ENCODE data around the gene PRKCE.

PRKCE gene

GRCh38 chr2:45622336-45623075, 29.0 kb upstream of the PRKCE start:
- Mint-ChIP-seq H3K4me1 (ENCODE audit: low read depth) (no peaks in the 10 kb centered on the region), H3K36me3 (no peaks in the 10 kb centered on the region), H3K9me3 (ENCODE audit: low read depth) (no peaks in the 10 kb centered on the region), H3K27ac (no peak overlapping the region), H3K27me3 (peaks cover 7% of the 10 kb centered on the region), H3K4me3 (no peak overlapping the region)

GRCh38 chr2:45623098-45623497, 28.4 kb upstream of the PRKCE start:
- no peak overlapping the region for H3K27ac Mint-ChIP-seq

GRCh38 chr2:45625824-45626223, 25.7 kb upstream of the PRKCE start:
- Mint-ChIP-seq H3K4me1 (ENCODE audit: low read depth) (no peaks in the 10 kb centered on the region), H3K27me3 (peaks cover 10% of the 10 kb centered on the region), H3K4me3 (no peak overlapping the region), H3K36me3 (no peaks in the 10 kb centered on the region), H3K9me3 (ENCODE audit: low read depth) (peaks cover 3% of the 10 kb centered on the region), H3K27ac (no peak overlapping the region)

More at GRCh38 chr2:45623098-45623497, 28.4 kb upstream of the PRKCE start:
- peaks cover 7% of the 10 kb centered on the region for H3K27me3 Mint-ChIP-seq
- H3K4me3 Mint-ChIP-seq: no peak overlapping the region
- H3K4me1 Mint-ChIP-seq (ENCODE audit: low read depth): no peaks in the 10 kb centered on the region
- no peaks in the 10 kb centered on the region for H3K36me3 Mint-ChIP-seq
- H3K9me3 Mint-ChIP-seq (ENCODE audit: low read depth): no peaks in the 10 kb centered on the region

- H3K27me3 Mint-ChIP-seq: peaks cover 9% of the 10 kb centered on the region
- no peak overlapping the region for H3K4me3 Mint-ChIP-seq
- peaks cover 3% of the 10 kb centered on the region for H3K9me3 Mint-ChIP-seq (ENCODE audit: low read depth)
- no peak overlapping the region for H3K27ac Mint-ChIP-seq
- H3K36me3 Mint-ChIP-seq: no peaks in the 10 kb centered on the region
- H3K4me1 Mint-ChIP-seq (ENCODE audit: low read depth): no peaks in the 10 kb centered on the region
Measured at GRCh38 chr2:45626387-45627221, 24.9 kb upstream of the PRKCE start.

- Mint-ChIP-seq H3K4me3 (no peak overlapping the region), H3K4me1 (ENCODE audit: low read depth) (no peaks in the 10 kb centered on the region), H3K9me3 (ENCODE audit: low read depth) (peaks cover 3% of the 10 kb centered on the region), H3K27me3 (peaks cover 7% of the 10 kb centered on the region), H3K36me3 (no peaks in the 10 kb centered on the region), H3K27ac (no peak overlapping the region)
Measured at GRCh38 chr2:45627911-45628310, 23.6 kb upstream of the PRKCE start.

- Mint-ChIP-seq H3K4me1 (ENCODE audit: low read depth) (no peaks in the 10 kb centered on the region), H3K36me3 (no peaks in the 10 kb centered on the region), H3K4me3 (no peak overlapping the region), H3K27ac (no peak overlapping the region), H3K9me3 (ENCODE audit: low read depth) (peaks cover 3% of the 10 kb centered on the region), H3K27me3 (peaks cover 13% of the 10 kb centered on the region)
Measured at GRCh38 chr2:45629971-45630370, 21.5 kb upstream of the PRKCE start.

GRCh38 chr2:45631319-45631718, 20.2 kb upstream of the PRKCE start:
- H3K27ac Mint-ChIP-seq: no peak overlapping the region
- H3K4me1 Mint-ChIP-seq (ENCODE audit: low read depth): no peaks in the 10 kb centered on the region
- H3K27me3 Mint-ChIP-seq: peaks cover 18% of the 10 kb centered on the region
- peaks cover 3% of the 10 kb centered on the region for H3K9me3 Mint-ChIP-seq (ENCODE audit: low read depth)
- no peaks in the 10 kb centered on the region for H3K36me3 Mint-ChIP-seq
- H3K4me3 Mint-ChIP-seq: no peak overlapping the region

GRCh38 chr2:45631955-45632354, 19.5 kb upstream of the PRKCE start:
- Mint-ChIP-seq H3K27me3 (peaks cover 18% of the 10 kb centered on the region), H3K4me1 (ENCODE audit: low read depth) (no peaks in the 10 kb centered on the region), H3K4me3 (no peak overlapping the region), H3K27ac (no peak overlapping the region), H3K9me3 (ENCODE audit: low read depth) (peaks cover 3% of the 10 kb centered on the region), H3K36me3 (no peaks in the 10 kb centered on the region)

GRCh38 chr2:45634223-45634622, 17.3 kb upstream of the PRKCE start:
- H3K4me3 Mint-ChIP-seq: no peak overlapping the region
- no peaks in the 10 kb centered on the region for H3K36me3 Mint-ChIP-seq
- peaks cover 21% of the 10 kb centered on the region for H3K27me3 Mint-ChIP-seq
- no peak overlapping the region for H3K27ac Mint-ChIP-seq
- H3K9me3 Mint-ChIP-seq (ENCODE audit: low read depth): peaks cover 3% of the 10 kb centered on the region
- H3K4me1 Mint-ChIP-seq (ENCODE audit: low read depth): no peaks in the 10 kb centered on the region

- Mint-ChIP-seq H3K36me3 (no peaks in the 10 kb centered on the region), H3K4me1 (ENCODE audit: low read depth) (no peaks in the 10 kb centered on the region), H3K4me3 (no peak overlapping the region), H3K27ac (no peak overlapping the region), H3K27me3 (peaks cover 14% of the 10 kb centered on the region), H3K9me3 (ENCODE audit: low read depth) (no peaks in the 10 kb centered on the region)
Measured at GRCh38 chr2:45636008-45636407, 15.5 kb upstream of the PRKCE start.

GRCh38 chr2:45637440-45637839, 14.0 kb upstream of the PRKCE start:
- H3K9me3 Mint-ChIP-seq (ENCODE audit: low read depth): no peaks in the 10 kb centered on the region
- no peaks in the 10 kb centered on the region for H3K4me1 Mint-ChIP-seq (ENCODE audit: low read depth)
- H3K27ac Mint-ChIP-seq: no peak overlapping the region

GRCh38 chr2:45640576-45640975, 10.9 kb upstream of the PRKCE start:
- Mint-ChIP-seq H3K27me3 (peaks cover 17% of the 10 kb centered on the region), H3K4me1 (ENCODE audit: low read depth) (no peaks in the 10 kb centered on the region), H3K9me3 (ENCODE audit: low read depth) (no peaks in the 10 kb centered on the region), H3K36me3 (no peaks in the 10 kb centered on the region), H3K27ac (no peak overlapping the region), H3K4me3 (no peak overlapping the region)

More at GRCh38 chr2:45637440-45637839, 14.0 kb upstream of the PRKCE start:
- Mint-ChIP-seq H3K4me3 (no peak overlapping the region), H3K36me3 (no peaks in the 10 kb centered on the region), H3K27me3 (peaks cover 19% of the 10 kb centered on the region)

GRCh38 chr2:45643095-45643494, 8.4 kb upstream of the PRKCE start:
- no peaks in the 10 kb centered on the region for H3K36me3 Mint-ChIP-seq
- H3K9me3 Mint-ChIP-seq (ENCODE audit: low read depth): no peaks in the 10 kb centered on the region
- no peak overlapping the region for H3K27ac Mint-ChIP-seq
- no peaks in the 10 kb centered on the region for H3K4me1 Mint-ChIP-seq (ENCODE audit: low read depth)
- peak overlapping the region; percentile 42 for H3K4me3 Mint-ChIP-seq
- peaks cover 12% of the 10 kb centered on the region for H3K27me3 Mint-ChIP-seq

GRCh38 chr2:45643543-45644542, 7.6 kb upstream of the PRKCE start:
- peaks cover 2% of the 10 kb centered on the region for H3K4me1 Mint-ChIP-seq (ENCODE audit: low read depth)
- peaks cover 10% of the 10 kb centered on the region for H3K27me3 Mint-ChIP-seq
- no peak overlapping the region for H3K27ac Mint-ChIP-seq
- no peaks in the 10 kb centered on the region for H3K9me3 Mint-ChIP-seq (ENCODE audit: low read depth)
- H3K4me3 Mint-ChIP-seq: peak overlapping the region; percentile 42
- H3K36me3 Mint-ChIP-seq: no peaks in the 10 kb centered on the region

Measured in activated naive CD8-positive, alpha-beta T cell (primary cell).